Kidney epithelial cell (primary cell): Measurements from ENCODE around the gene RABGAP1. TPM values are rescaled to one million over a fixed set of nuclear protein-coding genes. Genes with fewer than 3 reads are reported as not detected.
"Not testable (repeated sequence)": the region's sequence is repeated elsewhere in the genome, so short reads cannot be mapped to it uniquely, and the experiment has no call there.

Experiments
- DNase-seq: peaks from one replicate; pipeline ENCODE4 v3.0.0-alpha.2; 2010; ENCODE audit warnings: low read depth
- H3K27me3 ChIP-seq: 2 replicates; pipeline ENCODE4 v1.6.0; 2011; ENCODE audit warnings: low read length; ENCODE audit not compliant: control insufficient read depth, insufficient read depth
- H3K36me3 ChIP-seq: 2 replicates; pipeline ENCODE4 v1.5.1; 2011; ENCODE audit warnings: low read length; ENCODE audit not compliant: control insufficient read depth, insufficient read depth
- H3K4me3 ChIP-seq: 2 replicates; pipeline ENCODE4 v1.5.1; 2011; ENCODE audit warnings: low read depth, mild to moderate bottlenecking, control low read depth, low read length
- total RNA-seq: library from RNA; depleted of rRNA; stranded (reverse); fragments of >200 nt; gene quantifications from 2 replicates; pipeline ENCODE4 v1.2.3, GENCODE V29; 2015
- TF ChIP-seq, protein P1 (sequence below): IDR thresholded peaks from 2 replicates; pipeline ENCODE4 v1.5.1; 2011; ENCODE audit warnings: mild to moderate bottlenecking, moderate library complexity, low read length, control low read depth, inconsistent platforms; ENCODE audit not compliant: insufficient read depth, poor library complexity, severe bottlenecking

RABGAP1 gene
- total RNA-seq: 19.1 and 27.4 TPM in 2 replicates

DNA sequence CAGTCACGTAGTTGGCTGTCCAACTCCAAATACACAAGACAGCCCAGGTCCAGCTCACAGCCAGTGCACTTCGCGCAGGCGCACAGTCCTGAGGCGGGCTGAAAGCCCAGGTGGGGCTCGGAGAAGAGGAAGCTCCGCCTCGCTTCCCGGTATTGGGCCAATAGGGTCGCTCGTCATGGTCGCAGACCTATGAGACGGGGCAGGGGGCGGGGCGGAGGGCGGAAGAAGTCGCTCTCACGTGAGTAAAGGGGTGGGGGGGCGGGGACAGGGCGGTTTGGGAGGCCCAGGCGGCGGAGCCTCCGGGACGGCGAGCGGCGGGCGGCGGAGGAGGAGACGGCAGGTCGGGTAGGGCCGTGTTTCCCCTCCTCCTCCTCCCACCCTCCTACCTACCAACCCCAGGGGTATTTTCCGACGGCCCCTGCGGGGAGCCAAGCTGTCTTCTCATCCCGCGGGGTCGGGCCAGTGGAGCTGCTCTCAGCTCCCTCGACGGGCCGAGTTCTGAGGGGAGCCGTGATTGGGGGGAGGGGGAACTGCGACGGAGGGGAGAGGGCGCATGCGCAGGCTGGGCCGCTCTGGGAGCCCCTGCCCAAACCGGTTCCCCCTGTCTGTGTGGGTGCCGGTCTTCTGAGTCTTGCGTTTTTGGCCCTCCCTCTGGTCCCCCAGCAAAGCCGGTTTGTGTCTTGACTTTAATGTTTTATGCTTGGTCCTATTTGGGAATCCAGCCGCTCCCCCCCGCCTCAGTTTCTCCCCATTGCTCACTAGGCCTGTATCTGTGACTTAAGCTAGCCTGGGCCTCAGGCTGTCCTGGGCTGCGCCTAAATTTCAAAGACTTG, at the start of gene RABGAP1:
RABGAP1 (plus strand) TSS at position 272 of the 833 bp plus-strand sequence. CDS start 16,040 bp downstream, outside the sequence.
- TF ChIP-seq, protein P1, sequence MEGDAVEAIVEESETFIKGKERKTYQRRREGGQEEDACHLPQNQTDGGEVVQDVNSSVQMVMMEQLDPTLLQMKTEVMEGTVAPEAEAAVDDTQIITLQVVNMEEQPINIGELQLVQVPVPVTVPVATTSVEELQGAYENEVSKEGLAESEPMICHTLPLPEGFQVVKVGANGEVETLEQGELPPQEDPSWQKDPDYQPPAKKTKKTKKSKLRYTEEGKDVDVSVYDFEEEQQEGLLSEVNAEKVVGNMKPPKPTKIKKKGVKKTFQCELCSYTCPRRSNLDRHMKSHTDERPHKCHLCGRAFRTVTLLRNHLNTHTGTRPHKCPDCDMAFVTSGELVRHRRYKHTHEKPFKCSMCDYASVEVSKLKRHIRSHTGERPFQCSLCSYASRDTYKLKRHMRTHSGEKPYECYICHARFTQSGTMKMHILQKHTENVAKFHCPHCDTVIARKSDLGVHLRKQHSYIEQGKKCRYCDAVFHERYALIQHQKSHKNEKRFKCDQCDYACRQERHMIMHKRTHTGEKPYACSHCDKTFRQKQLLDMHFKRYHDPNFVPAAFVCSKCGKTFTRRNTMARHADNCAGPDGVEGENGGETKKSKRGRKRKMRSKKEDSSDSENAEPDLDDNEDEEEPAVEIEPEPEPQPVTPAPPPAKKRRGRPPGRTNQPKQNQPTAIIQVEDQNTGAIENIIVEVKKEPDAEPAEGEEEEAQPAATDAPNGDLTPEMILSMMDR: no peak
- peak within 1 kb of the TSS; percentile 87 for H3K4me3 ChIP-seq
- DNase-seq: peak; percentile 95
- H3K36me3 ChIP-seq: no peaks in the 10 kb centered on the region
- no peaks in the 10 kb centered on the region for H3K27me3 ChIP-seq

DNA sequence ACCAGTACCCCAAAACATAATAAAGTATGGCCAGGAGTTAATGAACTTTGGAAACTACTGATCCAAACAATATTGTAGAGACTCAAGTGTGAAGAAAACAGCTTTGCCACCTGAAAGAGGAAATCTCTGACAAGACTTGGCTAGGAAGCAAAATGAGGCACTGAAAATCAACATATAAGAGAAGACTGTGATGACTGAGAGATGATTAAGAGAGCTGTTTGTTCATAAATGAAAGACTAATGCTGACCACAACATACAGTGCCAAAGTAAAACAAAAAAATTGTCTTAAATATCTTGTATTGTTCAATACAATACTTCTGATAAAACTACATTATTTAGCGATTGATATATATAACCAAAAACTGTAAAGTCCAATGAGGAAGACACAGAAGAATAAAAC, 42.9 kb upstream of the RABGAP1 start:
- TF ChIP-seq, protein P1: no peak
- no peak for DNase-seq
- Histone ChIP-seq H3K36me3 (no peaks in the 10 kb centered on the region), H3K27me3 (no peaks in the 10 kb centered on the region), H3K4me3 (no peak overlapping the region)

DNA sequence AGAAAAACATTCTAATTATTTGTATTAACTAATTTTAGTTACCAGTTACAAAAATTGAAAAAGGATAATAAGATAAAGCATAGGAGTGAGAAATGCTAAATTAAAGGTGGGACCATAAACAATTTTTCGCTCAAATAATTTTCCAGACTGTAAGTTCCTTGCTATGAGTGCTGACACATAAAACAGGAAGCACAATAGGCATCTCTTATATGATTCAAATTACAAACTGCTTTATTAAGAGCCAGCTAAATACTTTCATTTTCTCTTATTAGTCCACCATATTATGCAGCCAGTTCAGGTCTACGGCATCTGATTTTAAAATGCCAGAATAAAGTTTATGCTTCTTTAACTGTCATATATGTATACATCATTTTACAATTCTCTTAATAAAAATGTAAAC, 40.0 kb upstream of the RABGAP1 start:
- no peak for DNase-seq
- TF ChIP-seq, protein P1: no peak
- Histone ChIP-seq H3K4me3 (no peak overlapping the region), H3K27me3 (no peaks in the 10 kb centered on the region), H3K36me3 (no peaks in the 10 kb centered on the region)

DNA sequence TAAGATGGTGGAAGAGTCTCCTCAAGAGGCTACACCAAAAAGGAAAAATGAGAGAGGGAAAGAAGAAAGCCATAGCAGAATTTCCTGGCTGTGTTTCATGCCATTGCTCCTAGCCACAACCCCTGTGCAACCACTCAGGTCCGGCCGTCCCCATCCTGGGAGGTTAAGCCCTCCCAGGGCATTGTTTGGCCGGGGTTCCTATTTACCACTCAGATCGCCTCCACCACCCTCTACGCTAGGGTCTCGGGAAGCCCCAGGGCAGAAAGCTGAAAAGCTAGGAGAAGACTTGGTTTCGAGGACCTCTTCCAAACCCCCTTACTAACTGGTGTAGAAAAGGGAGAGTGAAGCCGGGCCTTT, 36.4 kb upstream of the RABGAP1 start:
- no peaks in the 10 kb centered on the region for H3K36me3 ChIP-seq
- no peak for DNase-seq
- H3K27me3 ChIP-seq: no peaks in the 10 kb centered on the region
- H3K4me3 ChIP-seq: peak overlapping the region; percentile 72
- TF ChIP-seq, protein P1: no peak

DNA sequence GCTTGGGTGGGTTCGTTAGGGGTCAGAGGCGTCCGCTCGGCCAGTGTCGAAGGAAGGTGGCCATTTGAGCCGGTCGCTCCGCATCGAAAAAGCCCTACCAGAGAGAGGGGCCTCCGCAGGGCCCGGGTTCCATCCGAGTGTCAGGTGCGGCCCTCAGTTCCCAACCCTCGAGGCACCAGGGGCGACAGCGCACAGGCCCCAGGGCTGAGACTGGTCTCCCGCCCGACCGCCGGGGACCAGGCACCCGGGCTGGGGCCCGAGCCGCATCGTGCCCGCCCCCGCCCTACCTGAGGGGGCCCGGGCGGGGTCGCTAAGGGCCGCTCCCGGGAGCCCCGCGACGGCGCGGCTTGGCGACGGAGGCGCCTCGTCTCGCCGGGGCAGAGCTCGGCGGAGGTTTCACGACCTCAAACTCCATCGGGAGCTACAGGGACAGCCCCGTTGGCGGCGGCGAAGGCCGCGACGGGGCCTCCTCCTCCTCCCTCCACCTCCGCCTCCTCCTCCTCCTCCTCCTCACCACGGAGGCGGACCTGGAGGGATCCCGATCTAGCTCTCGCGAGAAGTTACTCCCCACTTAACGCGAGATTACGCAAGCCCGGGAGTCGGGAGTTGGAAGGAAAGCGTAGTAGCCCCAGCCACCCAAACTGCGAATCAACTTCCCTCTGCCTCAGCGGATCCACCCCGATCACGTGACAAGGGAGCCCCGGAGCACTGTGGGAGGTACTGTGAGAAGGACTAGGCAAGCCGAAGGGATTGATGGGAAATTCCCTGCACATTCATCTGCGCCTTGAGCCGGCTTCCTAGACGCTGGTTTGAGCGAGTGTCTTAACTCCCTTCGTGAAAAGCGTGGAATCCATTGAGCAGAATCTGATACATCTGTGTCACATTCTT, 35.8 kb upstream of the RABGAP1 start, which contains the start of gene RC3H2:
RC3H2 (minus strand) TSS at position 537 of the 888 bp plus-strand sequence. CDS start 7,850 bp downstream, outside the sequence.
- DNase-seq: peak; percentile 98
- TF ChIP-seq, protein P1: no peak
- Histone ChIP-seq H3K4me3 (peak within 1 kb of the TSS; percentile 72), H3K36me3 (no peaks in the 10 kb centered on the region), H3K27me3 (no peaks in the 10 kb centered on the region)

DNA sequence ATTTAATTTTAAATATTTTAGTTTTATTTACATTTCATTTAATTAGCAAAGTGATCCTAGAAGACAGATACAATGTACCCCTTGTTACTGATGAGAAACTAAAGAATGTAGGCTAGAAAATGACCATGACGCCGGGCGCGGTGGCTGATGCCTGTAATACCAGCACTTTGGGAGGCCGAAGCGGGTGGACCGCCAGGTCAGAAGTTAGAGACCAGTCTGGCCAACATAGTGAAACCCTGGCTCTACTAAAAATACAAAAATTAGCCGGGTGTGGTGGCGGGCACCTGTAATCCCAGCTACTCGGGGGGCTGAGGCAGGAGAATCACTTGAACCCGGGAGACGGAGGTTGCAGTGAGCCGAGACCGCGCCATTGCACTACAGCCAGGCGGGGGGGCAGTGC, 34.7 kb upstream of the RABGAP1 start:
- DNase-seq, H3K36me3 ChIP-seq, H3K4me3 ChIP-seq, H3K27me3 ChIP-seq: not testable (repeated sequence)
